GM19395 (cell line): ENCODE measurements around the gene FANCC.

Experiments
- ATAC-seq: cut with Tn5 transposase; IDR thresholded peaks from one replicate; pipeline ENCODE4 v1.9.1; 2021; ENCODE audit warnings: mild to moderate bottlenecking, moderate library complexity; ENCODE audit not compliant: unreplicated experiment

The FANCC gene, protein sequence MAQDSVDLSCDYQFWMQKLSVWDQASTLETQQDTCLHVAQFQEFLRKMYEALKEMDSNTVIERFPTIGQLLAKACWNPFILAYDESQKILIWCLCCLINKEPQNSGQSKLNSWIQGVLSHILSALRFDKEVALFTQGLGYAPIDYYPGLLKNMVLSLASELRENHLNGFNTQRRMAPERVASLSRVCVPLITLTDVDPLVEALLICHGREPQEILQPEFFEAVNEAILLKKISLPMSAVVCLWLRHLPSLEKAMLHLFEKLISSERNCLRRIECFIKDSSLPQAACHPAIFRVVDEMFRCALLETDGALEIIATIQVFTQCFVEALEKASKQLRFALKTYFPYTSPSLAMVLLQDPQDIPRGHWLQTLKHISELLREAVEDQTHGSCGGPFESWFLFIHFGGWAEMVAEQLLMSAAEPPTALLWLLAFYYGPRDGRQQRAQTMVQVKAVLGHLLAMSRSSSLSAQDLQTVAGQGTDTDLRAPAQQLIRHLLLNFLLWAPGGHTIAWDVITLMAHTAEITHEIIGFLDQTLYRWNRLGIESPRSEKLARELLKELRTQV

DNA sequence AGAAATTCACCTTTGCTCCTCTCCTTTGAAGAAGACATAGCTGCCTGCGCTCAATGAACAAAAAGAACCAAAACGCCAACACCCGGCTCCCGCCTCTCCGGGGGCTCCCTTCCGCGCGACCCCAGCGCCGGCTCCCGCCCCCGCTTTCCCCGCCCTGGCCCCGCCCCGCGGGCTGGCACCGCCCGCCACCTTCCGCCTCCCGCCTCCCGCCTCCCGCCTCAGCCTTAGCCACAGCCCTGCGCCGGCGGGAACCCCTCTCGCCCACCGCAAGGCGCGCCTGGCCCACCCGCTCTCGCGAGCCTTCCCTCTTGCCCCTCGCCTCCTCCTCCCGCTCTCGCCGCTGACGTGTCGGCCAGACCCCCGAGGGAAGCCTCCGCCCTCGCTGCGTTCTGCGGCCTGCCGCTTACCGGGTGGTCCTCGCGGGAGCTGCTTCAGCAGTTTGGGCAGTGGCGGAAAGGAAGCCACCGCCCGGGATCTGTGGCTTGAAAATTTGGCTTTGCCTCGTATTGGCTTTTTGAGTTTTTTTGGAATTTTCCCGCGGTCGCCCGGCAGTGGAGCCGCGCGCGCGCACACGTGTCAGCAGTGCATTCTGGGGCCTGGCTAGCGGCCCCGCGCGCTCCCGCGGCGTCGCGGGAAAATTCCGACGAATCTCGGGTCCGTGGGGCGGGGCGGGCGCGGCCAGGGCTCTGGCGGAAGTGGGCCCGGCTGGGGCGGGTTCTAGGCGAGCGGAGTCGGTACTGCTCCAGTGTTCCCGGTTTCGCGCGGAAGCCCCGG is at the start of gene FANCC:
FANCC (minus strand) TSS at position 591 of the 774 bp plus-strand sequence. CDS start 68,418 bp downstream, outside the sequence.
- peak; percentile 77 for ATAC-seq

DNA sequence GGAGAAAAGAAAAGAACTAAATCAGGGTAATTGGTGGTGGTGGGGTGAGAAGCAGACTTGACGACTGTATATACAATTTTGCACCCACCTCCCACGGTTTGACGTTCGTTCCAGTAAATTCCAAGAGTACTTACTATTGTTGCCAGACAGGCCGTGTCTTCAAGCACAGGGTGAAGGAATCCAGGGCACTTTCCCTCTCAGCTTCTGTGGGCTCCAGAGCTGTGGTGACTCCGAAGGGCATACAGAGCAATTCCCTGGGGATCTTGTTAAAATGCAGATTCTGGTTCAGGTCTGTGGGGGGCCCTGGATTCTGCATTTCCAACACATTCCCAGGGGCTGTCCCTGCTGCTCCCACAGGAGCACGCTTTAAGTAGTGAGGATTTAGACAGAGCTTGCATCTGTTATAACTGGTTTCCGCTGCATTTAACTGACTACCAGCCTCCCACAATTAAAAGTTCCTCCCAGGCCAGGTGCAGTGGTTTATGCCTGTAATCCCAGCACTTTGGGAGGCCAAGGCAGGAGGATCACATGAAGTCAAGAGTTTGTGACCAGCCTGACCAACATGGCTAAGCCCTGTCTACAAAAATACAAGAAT is 49.3 kb upstream of the FANCC start:
- ATAC-seq = no peak

GRCh38 chr9:95365766-95366165 is 48.3 kb upstream of the FANCC start:
- ATAC-seq = no peak

DNA sequence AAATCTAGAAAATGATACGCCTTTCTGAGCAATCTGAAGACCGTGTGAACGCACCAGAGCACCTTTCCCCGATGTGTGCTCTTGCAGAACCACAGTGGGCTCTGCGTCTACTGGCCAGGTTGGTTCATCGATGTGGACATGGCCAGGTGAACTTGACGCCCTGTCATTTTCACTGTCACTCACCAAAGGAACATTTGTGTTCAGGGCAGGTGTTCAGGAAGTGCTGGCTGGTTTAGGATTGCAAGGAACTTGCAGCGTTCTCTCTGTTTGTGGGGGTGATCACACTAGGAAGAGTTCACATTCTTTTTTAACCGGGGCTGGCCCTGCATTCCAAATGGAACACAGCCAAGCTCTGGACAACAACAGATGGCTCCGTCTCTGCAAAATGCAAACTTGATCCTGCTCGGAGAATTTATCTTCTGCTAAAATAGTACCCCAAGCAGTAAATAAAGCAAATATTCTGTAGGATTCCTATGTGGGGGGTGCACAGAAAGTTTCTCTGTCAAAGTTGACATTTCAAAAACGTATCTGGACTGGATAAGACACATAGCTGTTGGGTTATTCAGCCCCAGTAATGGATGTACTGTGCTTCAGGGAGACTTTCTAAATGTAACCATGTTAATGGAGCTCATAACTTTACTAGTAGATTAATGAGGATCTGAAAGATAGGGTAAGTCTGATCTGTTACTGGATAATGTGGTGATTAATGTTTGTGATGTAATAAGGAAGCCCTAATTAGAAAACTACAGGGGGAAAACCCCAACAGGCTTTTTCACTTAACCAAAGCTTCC is 45.7 kb upstream of the FANCC start:
- ATAC-seq = no peak

DNA sequence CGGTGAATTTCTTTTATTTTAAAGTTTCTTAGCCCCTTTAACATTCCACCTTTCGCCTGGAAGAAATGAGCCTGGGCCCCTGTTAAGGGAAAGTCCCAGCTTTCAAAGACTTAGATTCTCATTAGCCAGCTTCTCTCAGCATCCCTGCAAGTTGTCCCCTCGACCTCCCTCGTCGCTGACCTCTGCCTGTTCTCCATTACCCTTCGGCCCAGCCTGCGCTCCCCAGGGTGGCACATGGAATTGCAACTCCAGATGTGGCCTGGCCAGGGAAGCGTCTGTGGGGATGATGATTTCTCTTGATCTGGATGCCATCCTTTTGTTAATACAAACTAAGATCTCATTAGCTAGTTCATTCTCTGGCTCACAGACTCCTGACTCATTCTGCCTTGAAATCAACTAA is 43.4 kb upstream of the FANCC start:
- no peak for ATAC-seq

GRCh38 chr9:95357316-95357715 is 39.8 kb upstream of the FANCC start:
- no peak for ATAC-seq

DNA sequence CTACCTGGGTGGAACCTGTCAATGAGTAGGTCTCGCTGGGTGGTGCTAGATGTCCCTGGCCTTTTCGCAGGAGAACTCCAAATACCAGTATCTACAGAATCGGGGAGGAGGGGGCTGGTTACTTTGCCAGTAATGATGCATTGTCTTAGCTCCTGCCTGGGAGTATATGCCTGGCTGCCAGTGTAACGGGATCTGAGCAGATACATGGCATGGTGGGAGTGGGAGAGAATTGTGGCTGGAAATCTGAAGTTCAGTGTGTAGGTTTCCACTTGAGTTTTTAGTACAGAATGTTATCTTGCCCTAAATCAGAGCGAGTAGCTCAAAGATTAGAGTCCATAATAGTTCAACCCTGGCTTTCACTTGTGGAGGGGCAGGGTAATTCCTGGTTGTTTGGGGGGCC is 38.0 kb upstream of the FANCC start:
- ATAC-seq = no peak

GRCh38 chr9:95351051-95351450 is 33.5 kb upstream of the FANCC start:
- no peak for ATAC-seq

GRCh38 chr9:95350266-95350665 is 32.8 kb upstream of the FANCC start:
- ATAC-seq = no peak

DNA sequence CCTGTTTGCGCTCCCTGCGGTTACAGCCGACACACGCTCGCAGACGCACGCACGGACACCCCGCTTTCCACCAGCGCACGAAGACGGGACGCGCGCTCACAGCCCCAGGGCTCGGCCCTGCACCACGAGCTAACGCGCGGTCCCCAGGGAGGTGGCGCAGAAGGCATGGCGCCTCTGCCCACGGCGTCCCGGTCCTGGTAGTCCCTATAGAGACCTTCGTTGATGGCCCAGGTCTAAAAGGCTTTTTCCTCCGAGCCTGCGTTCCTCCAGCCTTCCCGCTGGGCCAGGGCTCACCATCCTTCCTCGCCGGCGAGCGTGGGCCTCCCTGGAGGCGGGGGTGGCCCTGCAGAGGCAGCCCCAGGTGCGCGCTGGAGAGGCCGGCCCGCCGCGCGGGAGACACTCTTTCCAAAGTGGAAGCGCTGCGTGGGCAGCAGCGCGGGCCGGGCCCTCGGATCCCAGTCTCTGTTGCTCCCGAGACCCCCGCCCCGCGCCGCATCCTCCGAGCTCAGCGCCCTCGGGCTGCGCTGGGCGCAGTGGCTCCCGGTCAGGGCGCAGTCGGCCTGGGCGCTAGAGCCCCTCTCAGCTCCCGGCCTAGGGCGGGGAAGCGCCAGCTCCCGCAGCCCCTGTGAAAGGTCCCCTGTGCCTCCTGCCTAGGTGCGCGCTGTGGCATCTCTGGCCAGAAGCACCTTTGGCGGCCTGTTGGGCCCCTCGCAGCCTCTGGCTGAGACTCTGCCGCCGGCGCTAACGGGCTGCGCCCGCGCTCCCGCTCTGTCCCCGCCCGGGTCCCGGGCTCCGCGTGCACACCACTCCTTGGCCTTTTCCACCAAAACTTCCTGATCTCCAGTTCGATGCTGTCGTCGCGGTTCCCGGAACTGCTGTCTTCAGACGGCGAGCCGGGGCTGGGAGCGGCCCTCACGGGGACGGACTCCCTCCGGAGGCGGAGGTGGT is 31.9 kb upstream of the FANCC start:
- no peak for ATAC-seq

- ATAC-seq = no peak
These were observed 28.5 kb upstream of the FANCC start for GRCh38 chr9:95346021-95346420.

DNA sequence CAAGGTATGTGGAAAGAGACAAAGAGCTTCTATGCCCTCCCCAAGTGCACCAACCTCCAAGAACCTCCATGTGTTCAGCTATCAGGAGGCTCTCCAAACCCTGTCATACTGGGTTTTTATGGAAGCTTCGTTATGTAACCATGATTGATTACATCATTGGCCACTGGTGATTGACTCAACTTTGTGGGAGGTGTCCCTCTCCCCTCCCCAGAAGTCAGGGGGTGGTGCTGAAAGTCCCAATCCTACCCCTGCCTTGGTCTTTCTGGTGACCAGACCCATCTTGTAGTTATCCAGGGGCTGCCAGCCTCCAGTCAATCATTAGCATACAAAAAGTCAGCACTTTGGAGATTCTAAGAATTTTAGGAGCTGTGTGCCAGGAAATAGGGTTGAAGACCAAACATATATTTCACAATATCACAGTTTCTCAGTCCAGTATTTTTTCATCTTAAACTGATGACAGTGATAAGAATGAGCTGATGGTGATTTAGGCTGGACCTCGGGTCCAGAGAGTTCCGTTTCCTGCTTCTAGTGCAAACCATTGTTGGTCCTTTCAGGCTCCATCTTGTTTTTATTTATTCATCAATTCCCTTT is 27.3 kb upstream of the FANCC start:
- no peak for ATAC-seq

- ATAC-seq = no peak
These were observed 26.3 kb upstream of the FANCC start for GRCh38 chr9:95343725-95344287.

DNA sequence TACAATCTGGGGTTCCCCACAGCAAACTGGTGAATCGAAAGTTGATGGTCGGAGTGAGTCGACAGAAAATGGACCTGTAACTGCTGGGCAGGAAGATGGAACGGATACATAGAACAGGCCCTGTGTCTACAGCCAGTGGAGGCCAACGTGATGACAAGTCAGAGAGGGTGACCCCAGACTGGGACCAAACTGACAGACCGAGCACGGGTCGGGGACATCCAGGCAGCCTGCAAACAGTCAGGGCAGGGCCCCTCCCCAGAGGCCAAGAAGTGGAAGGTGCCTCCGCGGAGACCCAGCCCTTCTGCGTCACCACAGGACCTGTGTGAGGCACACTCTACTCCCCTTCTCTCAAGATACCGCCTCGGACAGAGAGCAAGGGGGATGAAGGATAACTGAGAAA is 25.1 kb upstream of the FANCC start:
- ATAC-seq = no peak

DNA sequence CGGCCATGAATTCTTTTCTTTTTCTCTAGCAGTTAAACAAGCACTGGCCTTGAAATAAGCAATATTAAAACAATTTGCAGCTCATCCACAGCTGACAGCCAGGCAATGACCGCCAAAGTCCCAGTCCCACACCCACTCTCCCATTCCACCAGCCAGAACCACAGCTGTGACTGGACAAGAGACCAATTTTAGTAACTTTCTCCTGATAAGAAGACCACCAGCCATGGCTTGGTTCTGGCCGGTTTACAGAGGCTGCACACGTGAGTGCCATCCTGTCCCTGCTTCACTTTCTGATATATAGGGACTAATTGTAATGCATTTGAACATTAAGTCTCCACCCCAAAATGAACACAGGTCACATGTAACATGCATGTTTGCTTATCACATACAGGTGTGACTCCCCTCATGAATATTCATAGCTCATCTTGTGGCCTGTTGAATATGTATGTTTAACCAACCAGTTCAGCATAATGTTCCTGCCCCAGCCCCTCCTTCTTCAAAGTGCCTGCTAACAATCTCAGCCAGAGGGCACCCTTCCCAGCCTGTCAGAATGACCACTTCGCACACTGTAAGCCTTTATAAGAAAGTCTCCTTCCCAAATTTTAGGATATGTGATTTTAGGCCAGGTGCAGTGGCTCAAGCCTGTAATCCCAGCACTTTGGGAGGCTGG is 23.9 kb upstream of the FANCC start:
- ATAC-seq = no peak

DNA sequence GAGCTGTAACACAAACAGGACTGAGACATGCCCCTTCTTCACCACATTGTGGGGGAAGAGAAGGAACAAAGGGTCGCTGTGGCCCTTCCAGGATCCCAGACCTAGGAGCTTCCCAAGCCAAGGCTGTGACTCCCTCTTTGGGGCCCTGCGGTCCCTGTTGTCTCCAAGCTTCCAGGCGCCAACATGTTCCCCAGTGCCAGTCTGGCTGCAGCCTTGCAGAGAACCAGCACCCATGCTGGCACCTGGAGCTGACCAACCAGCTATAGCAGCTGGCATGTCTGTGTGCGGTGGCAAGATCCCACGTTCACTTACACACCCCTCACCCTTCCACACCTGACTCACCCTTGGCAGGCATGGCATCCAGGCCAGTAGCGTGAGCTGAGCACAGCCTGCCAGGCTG is 20.7 kb upstream of the FANCC start:
- ATAC-seq = no peak

DNA sequence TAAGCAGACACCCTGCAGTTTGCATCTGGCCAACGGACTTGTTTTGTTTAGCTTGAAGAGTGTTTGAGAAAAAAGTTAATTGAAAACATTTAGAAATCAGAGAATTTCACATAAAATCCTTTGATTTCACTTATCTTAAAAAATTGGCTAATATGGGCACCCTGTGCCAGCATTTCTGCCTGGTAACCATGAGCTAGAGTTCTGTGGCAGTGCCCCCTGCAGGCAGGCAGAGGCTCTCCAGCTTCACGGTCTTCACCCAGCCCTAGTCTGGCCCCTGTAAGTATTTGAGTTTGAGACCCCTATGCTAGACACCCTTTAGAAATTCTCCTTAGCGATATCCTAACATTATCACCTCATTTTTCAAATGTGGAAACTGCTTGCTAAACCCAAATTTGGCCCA is 18.8 kb upstream of the FANCC start:
- no peak for ATAC-seq

- ATAC-seq = no peak
These were observed 15.9 kb upstream of the FANCC start for GRCh38 chr9:95333426-95333825.
